HEK293 (cell line): ENCODE results near the gene EHD2.

Experiments
- IKZF3 ChIP-seq: fragments of 450-650 bp; IDR thresholded peaks from 2 replicates; pipeline ENCODE4 v1.5.0; 2018; ENCODE audit warnings: missing biosample characterization, mild to moderate bottlenecking, missing genetic modification characterization, moderate library complexity
- ZBTB48 ChIP-seq: fragments of 450-650 bp; formaldehyde crosslinking; IDR thresholded peaks from 2 replicates; pipeline ENCODE4 v1.5.1; 2016; ENCODE audit warnings: missing biosample characterization, missing genetic modification characterization
- ZNF23 ChIP-seq: fragments of 450-650 bp; formaldehyde crosslinking; IDR thresholded peaks from 2 replicates; pipeline ENCODE4 v1.5.1; 2016; ENCODE audit warnings: missing biosample characterization, missing genetic modification characterization, borderline replicate concordance
- ZNF239 ChIP-seq: fragments of 450-650 bp; formaldehyde crosslinking; IDR thresholded peaks from 2 replicates; pipeline ENCODE4 v1.5.1; 2016; ENCODE audit warnings: missing biosample characterization, missing genetic modification characterization
- ZNF561 ChIP-seq: fragments of 450-650 bp; IDR thresholded peaks from 2 replicates; pipeline ENCODE4 v1.5.1; 2018; ENCODE audit warnings: missing biosample characterization, missing genetic modification characterization, borderline replicate concordance
- ZNF837 ChIP-seq: fragments of 450-650 bp; formaldehyde crosslinking; IDR thresholded peaks from 2 replicates; pipeline ENCODE4 v1.5.1; 2016; ENCODE audit warnings: missing biosample characterization, missing genetic modification characterization
- TF ChIP-seq, protein P1 (sequence below): fragments of 450-650 bp; formaldehyde crosslinking; IDR thresholded peaks from 2 replicates; pipeline ENCODE4 v1.5.1; 2016; ENCODE audit warnings: missing biosample characterization, missing genetic modification characterization
- TF ChIP-seq, protein P2 (sequence below): fragments of 450-650 bp; formaldehyde crosslinking; IDR thresholded peaks from 2 replicates; pipeline ENCODE4 v1.5.1; 2016; ENCODE audit warnings: missing biosample characterization, missing genetic modification characterization
- TF ChIP-seq, protein P3 (sequence below): fragments of 450-650 bp; formaldehyde crosslinking; conservative IDR thresholded peaks from 2 replicates; pipeline ENCODE4 v1.5.1; 2016; ENCODE audit warnings: low read depth, missing biosample characterization, missing genetic modification characterization
- TF ChIP-seq, protein P4 (sequence below): fragments of 450-650 bp; formaldehyde crosslinking; IDR thresholded peaks from 2 replicates; pipeline ENCODE4 v1.5.1; 2016; ENCODE audit warnings: missing biosample characterization, missing genetic modification characterization, low read depth

DNA sequence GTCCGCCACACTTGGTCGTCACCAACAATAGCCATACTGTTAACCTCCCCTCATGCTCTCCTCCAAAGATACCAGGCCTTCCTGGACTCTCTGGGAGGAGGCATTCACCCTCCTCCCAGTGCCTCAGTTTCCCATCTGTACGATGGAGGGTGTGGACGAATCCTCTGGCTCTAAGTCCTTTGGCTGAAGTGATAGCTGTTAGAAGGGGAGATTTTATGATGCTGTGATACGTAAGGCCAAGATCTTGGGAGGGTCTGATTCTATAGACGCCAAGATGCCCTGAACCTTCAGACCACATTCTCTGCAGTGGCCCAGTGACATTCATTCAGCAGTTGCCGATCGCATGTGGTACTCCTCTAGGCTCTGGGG lies 17.3 kb downstream of the EHD2 start:
- TF ChIP-seq, protein P1, sequence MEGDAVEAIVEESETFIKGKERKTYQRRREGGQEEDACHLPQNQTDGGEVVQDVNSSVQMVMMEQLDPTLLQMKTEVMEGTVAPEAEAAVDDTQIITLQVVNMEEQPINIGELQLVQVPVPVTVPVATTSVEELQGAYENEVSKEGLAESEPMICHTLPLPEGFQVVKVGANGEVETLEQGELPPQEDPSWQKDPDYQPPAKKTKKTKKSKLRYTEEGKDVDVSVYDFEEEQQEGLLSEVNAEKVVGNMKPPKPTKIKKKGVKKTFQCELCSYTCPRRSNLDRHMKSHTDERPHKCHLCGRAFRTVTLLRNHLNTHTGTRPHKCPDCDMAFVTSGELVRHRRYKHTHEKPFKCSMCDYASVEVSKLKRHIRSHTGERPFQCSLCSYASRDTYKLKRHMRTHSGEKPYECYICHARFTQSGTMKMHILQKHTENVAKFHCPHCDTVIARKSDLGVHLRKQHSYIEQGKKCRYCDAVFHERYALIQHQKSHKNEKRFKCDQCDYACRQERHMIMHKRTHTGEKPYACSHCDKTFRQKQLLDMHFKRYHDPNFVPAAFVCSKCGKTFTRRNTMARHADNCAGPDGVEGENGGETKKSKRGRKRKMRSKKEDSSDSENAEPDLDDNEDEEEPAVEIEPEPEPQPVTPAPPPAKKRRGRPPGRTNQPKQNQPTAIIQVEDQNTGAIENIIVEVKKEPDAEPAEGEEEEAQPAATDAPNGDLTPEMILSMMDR (tag by site-specific recombination), result no peak
- TF ChIP-seq IKZF3 (tag by site-specific recombination) (no peak), ZBTB48 (no peak), ZNF239 (tag by site-specific recombination) (no peak), ZNF561 (tag by site-specific recombination) (no peak), ZNF23 (no peak), ZNF837 (tag by site-specific recombination) (no peak)
- TF ChIP-seq, protein P2, sequence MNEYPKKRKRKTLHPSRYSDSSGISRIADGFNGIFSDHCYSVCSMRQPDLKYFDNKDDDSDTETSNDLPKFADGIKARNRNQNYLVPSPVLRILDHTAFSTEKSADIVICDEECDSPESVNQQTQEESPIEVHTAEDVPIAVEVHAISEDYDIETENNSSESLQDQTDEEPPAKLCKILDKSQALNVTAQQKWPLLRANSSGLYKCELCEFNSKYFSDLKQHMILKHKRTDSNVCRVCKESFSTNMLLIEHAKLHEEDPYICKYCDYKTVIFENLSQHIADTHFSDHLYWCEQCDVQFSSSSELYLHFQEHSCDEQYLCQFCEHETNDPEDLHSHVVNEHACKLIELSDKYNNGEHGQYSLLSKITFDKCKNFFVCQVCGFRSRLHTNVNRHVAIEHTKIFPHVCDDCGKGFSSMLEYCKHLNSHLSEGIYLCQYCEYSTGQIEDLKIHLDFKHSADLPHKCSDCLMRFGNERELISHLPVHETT (tag by site-specific recombination), result no peak
- TF ChIP-seq, protein P3, sequence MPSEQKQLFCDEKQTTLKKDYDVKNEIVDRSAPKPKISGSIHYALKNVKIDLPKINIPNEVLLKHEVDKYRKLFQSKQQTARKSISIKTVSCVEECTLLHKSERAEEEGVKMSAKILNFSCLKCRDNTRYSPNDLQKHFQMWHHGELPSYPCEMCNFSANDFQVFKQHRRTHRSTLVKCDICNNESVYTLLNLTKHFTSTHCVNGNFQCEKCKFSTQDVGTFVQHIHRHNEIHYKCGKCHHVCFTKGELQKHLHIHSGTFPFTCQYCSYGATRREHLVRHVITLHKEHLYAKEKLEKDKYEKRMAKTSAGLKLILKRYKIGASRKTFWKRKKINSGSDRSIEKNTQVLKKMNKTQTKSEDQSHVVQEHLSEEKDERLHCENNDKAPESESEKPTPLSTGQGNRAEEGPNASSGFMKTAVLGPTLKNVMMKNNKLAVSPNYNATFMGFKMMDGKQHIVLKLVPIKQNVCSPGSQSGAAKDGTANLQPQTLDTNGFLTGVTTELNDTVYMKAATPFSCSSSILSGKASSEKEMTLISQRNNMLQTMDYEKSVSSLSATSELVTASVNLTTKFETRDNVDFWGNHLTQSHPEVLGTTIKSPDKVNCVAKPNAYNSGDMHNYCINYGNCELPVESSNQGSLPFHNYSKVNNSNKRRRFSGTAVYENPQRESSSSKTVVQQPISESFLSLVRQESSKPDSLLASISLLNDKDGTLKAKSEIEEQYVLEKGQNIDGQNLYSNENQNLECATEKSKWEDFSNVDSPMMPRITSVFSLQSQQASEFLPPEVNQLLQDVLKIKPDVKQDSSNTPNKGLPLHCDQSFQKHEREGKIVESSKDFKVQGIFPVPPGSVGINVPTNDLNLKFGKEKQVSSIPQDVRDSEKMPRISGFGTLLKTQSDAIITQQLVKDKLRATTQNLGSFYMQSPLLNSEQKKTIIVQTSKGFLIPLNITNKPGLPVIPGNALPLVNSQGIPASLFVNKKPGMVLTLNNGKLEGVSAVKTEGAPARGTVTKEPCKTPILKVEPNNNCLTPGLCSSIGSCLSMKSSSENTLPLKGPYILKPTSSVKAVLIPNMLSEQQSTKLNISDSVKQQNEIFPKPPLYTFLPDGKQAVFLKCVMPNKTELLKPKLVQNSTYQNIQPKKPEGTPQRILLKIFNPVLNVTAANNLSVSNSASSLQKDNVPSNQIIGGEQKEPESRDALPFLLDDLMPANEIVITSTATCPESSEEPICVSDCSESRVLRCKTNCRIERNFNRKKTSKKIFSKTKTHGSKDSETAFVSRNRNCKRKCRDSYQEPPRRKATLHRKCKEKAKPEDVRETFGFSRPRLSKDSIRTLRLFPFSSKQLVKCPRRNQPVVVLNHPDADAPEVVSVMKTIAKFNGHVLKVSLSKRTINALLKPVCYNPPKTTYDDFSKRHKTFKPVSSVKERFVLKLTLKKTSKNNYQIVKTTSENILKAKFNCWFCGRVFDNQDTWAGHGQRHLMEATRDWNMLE (tag by site-specific recombination), result no peak
- TF ChIP-seq, protein P4, sequence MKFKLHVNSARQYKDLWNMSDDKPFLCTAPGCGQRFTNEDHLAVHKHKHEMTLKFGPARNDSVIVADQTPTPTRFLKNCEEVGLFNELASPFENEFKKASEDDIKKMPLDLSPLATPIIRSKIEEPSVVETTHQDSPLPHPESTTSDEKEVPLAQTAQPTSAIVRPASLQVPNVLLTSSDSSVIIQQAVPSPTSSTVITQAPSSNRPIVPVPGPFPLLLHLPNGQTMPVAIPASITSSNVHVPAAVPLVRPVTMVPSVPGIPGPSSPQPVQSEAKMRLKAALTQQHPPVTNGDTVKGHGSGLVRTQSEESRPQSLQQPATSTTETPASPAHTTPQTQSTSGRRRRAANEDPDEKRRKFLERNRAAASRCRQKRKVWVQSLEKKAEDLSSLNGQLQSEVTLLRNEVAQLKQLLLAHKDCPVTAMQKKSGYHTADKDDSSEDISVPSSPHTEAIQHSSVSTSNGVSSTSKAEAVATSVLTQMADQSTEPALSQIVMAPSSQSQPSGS (tag by site-specific recombination), result no peak
